ENCODE data around the gene PLIN1. TPM values are rescaled to one million over a fixed set of nuclear protein-coding genes. Genes with fewer than 3 reads are reported as not detected.
A peak's percentile ranks its signal among the peaks of the same experiment; 100 is the strongest.

Gene PLIN1
- total and polyA plus RNA-seq, 2 experiments from 2014 or later = 6.3 to 6.8 TPM

GRCh38 chr15:89664441-89665350 lies 14.5 kb downstream of the PLIN1 start:
- no peak for TF ChIP-seq EZH2 (IDR thresholded peaks at IDR 0.05; ENCODE audit: borderline replicate concordance)
- H4K20me1 ChIP-seq (ENCODE audit: insufficient read depth, poor library complexity, severe bottlenecking) = no peaks in the 10 kb centered on the region
- H3K4me2 ChIP-seq = peak overlapping the region; percentile 84
- H3K79me2 ChIP-seq = no peaks in the 10 kb centered on the region
- H3K4me3 ChIP-seq = no peak overlapping the region
- no peak for DNase-seq (ENCODE audit: low spot score)
- no peaks in the 10 kb centered on the region for H3K9me2 ChIP-seq (replicated peaks; ENCODE audit: insufficient read depth)
- no peaks in the 10 kb centered on the region for H3K9me3 ChIP-seq (ENCODE audit: low read depth)
- peak overlapping the region; percentile 97 for H2AFZ ChIP-seq
- WGBS (ENCODE audit: low lambda C conversion rate, missing lambda C conversion rate) = 85% methylated on average over 13 of the region's 13 CpGs
- peaks cover 12% of the 10 kb centered on the region for H3K4me1 ChIP-seq (ENCODE audit: insufficient read depth)
- H3K27ac ChIP-seq = no peak overlapping the region
- no peaks in the 10 kb centered on the region for H3K36me3 ChIP-seq (replicated peaks; ENCODE audit: insufficient read depth, low read depth)
- H3K27me3 ChIP-seq = no peaks in the 10 kb centered on the region

GRCh38 chr15:89662893-89663626 lies 16.1 kb downstream of the PLIN1 start:
- H3K9me3 ChIP-seq (ENCODE audit: low read depth) = no peaks in the 10 kb centered on the region
- H3K27ac ChIP-seq = peak overlapping the region; percentile 79
- TF ChIP-seq CTCF (IDR thresholded peaks at IDR 0.05; ENCODE audit: poor library complexity) (no peak), EZH2phosphoT487 (IDR thresholded peaks at IDR 0.05; ENCODE audit: low read depth, severe bottlenecking, unreplicated experiment) (no peak), EZH2 (IDR thresholded peaks at IDR 0.05; ENCODE audit: borderline replicate concordance) (no peak)
- no peaks in the 10 kb centered on the region for H3K9me2 ChIP-seq (replicated peaks; ENCODE audit: insufficient read depth)
- peak; percentile 72 for DNase-seq (ENCODE audit: low spot score)
- H3K4me3 ChIP-seq = no peak overlapping the region
- H3K4me2 ChIP-seq = peak overlapping the region; percentile 53
- no peaks in the 10 kb centered on the region for H4K20me1 ChIP-seq (ENCODE audit: insufficient read depth, poor library complexity, severe bottlenecking)
- no peaks in the 10 kb centered on the region for H3K36me3 ChIP-seq (replicated peaks; ENCODE audit: insufficient read depth, low read depth)
- 53% methylated on average over 11 of the region's 11 CpGs for WGBS (ENCODE audit: low lambda C conversion rate, missing lambda C conversion rate)
- H3K27me3 ChIP-seq = no peaks in the 10 kb centered on the region
- peaks cover 12% of the 10 kb centered on the region for H3K4me1 ChIP-seq (ENCODE audit: insufficient read depth)
- peak overlapping the region; percentile 53 for H2AFZ ChIP-seq
- H3K79me2 ChIP-seq = no peaks in the 10 kb centered on the region

GRCh38 chr15:89660556-89660955 lies 18.6 kb downstream of the PLIN1 start:
- Histone ChIP-seq H3K4me1 (ENCODE audit: insufficient read depth) (peaks cover 6% of the 10 kb centered on the region), H3K9me3 (ENCODE audit: low read depth) (no peaks in the 10 kb centered on the region), H3K9me2 (replicated peaks; ENCODE audit: insufficient read depth) (no peaks in the 10 kb centered on the region), H3K27me3 (no peaks in the 10 kb centered on the region), H3K4me3 (no peak overlapping the region), H3K4me2 (no peak overlapping the region), H3K27ac (no peak overlapping the region), H2AFZ (no peak overlapping the region), H3K36me3 (replicated peaks; ENCODE audit: insufficient read depth, low read depth) (no peaks in the 10 kb centered on the region), H4K20me1 (ENCODE audit: insufficient read depth, poor library complexity, severe bottlenecking) (no peaks in the 10 kb centered on the region), H3K79me2 (no peaks in the 10 kb centered on the region)
- 95% methylated on average over 2 of the region's 2 CpGs for WGBS (ENCODE audit: low lambda C conversion rate, missing lambda C conversion rate)
- TF ChIP-seq EZH2phosphoT487 (IDR thresholded peaks at IDR 0.05; ENCODE audit: low read depth, severe bottlenecking, unreplicated experiment) (no peak), EZH2 (IDR thresholded peaks at IDR 0.05; ENCODE audit: borderline replicate concordance) (no peak), CTCF (IDR thresholded peaks at IDR 0.05; ENCODE audit: poor library complexity) (no peak)
- DNase-seq (ENCODE audit: low spot score) = no peak

- Histone ChIP-seq H3K9me2 (replicated peaks; ENCODE audit: insufficient read depth) (no peaks in the 10 kb centered on the region), H2AFZ (no peak overlapping the region), H3K27ac (no peak overlapping the region), H3K4me3 (no peak overlapping the region), H3K9me3 (ENCODE audit: low read depth) (no peaks in the 10 kb centered on the region), H3K27me3 (no peaks in the 10 kb centered on the region), H3K4me1 (ENCODE audit: insufficient read depth) (no peaks in the 10 kb centered on the region), H3K79me2 (no peaks in the 10 kb centered on the region), H3K4me2 (no peak overlapping the region), H3K36me3 (replicated peaks; ENCODE audit: insufficient read depth, low read depth) (no peaks in the 10 kb centered on the region), H4K20me1 (ENCODE audit: insufficient read depth, poor library complexity, severe bottlenecking) (no peaks in the 10 kb centered on the region)
- 91% methylated on average over 2 of the region's 2 CpGs for WGBS (ENCODE audit: low lambda C conversion rate, missing lambda C conversion rate)
- TF ChIP-seq EZH2phosphoT487 (IDR thresholded peaks at IDR 0.05; ENCODE audit: low read depth, severe bottlenecking, unreplicated experiment) = no peak
- TF ChIP-seq CTCF (IDR thresholded peaks at IDR 0.05; ENCODE audit: poor library complexity) = no peak
- no peak for TF ChIP-seq EZH2 (IDR thresholded peaks at IDR 0.05; ENCODE audit: borderline replicate concordance)
- no peak for DNase-seq (ENCODE audit: low spot score)
These were observed 19.9 kb downstream of the PLIN1 start for GRCh38 chr15:89659295-89659694.
